NCI-H460 (cell line): Measurements from ENCODE around the gene DIPK1A. TPM values are rescaled to one million over a fixed set of nuclear protein-coding genes. Genes with fewer than 3 reads are reported as not detected.
A peak's percentile ranks its signal among the peaks of the same experiment; 100 is the strongest.

Experiments used
- DNase-seq: peaks from one replicate; pipeline ENCODE4 v3.0.0-alpha.2; 2016; ENCODE audit warnings: low read depth; ENCODE audit errors: extremely low read depth
- polyA plus RNA-seq: library from polyadenylated mRNA; depleted of rRNA; stranded (reverse); fragments of >200 nt; gene quantifications from 2 replicates; pipeline ENCODE4 v1.2.3, GENCODE V29; 2014; cell fraction: nucleus; rRNA removed
- total RNA-seq: library from RNA; depleted of rRNA; stranded (reverse); fragments of >200 nt; shearing (Covaris generic); gene quantifications from 2 replicates; pipeline ENCODE4 v1.2.3, GENCODE V29; 2014; rRNA removed

The DIPK1A gene
- total RNA-seq = 13.8 and 15.0 TPM in 2 replicates
- polyA plus RNA-seq = 9.7 and 10.4 TPM in 2 replicates

GRCh38 chr1:92961131-92961895 lies at the start of gene DIPK1A:
Gene DIPK1A (minus strand): TSS chr1:92961462. CDS start chr1:92961429, 33 bp downstream.
- DNase-seq = peak; percentile 46

GRCh38 chr1:93007941-93008577 lies 46.8 kb upstream of the DIPK1A start:
- DNase-seq = no peak

- no peak for DNase-seq
Measured at GRCh38 chr1:93005252-93005598, 44.0 kb upstream of the DIPK1A start.

- DNase-seq = no peak
Measured at GRCh38 chr1:93004566-93005251, 43.4 kb upstream of the DIPK1A start.

GRCh38 chr1:93003981-93004380 lies 42.7 kb upstream of the DIPK1A start:
- DNase-seq = no peak

GRCh38 chr1:93002781-93003180 lies 41.5 kb upstream of the DIPK1A start:
- no peak for DNase-seq

GRCh38 chr1:93001893-93002292 lies 40.6 kb upstream of the DIPK1A start:
- DNase-seq = no peak

GRCh38 chr1:93000751-93001175 lies 39.5 kb upstream of the DIPK1A start:
- DNase-seq = no peak

GRCh38 chr1:93000291-93000690 lies 39.0 kb upstream of the DIPK1A start:
- DNase-seq = no peak

GRCh38 chr1:92998821-92999220 lies 37.6 kb upstream of the DIPK1A start:
- no peak for DNase-seq

GRCh38 chr1:92995441-92996430 lies 34.5 kb upstream of the DIPK1A start:
- DNase-seq = no peak

- peak; percentile 62 for DNase-seq
Measured at GRCh38 chr1:92994105-92994712, 32.9 kb upstream of the DIPK1A start.

GRCh38 chr1:92993581-92993980 lies 32.3 kb upstream of the DIPK1A start:
- no peak for DNase-seq

- DNase-seq = no peak
Measured at GRCh38 chr1:92992877-92993276, 31.6 kb upstream of the DIPK1A start.

- no peak for DNase-seq
Measured at GRCh38 chr1:92992054-92992453, 30.8 kb upstream of the DIPK1A start.

- no peak for DNase-seq
Measured at GRCh38 chr1:92990828-92991227, 29.6 kb upstream of the DIPK1A start.

GRCh38 chr1:92989936-92990583 lies 28.8 kb upstream of the DIPK1A start:
- DNase-seq = no peak

- DNase-seq = no peak
Measured at GRCh38 chr1:92989253-92989652, 28.0 kb upstream of the DIPK1A start.

GRCh38 chr1:92987462-92987861 lies 26.2 kb upstream of the DIPK1A start:
- no peak for DNase-seq
